ENCODE results near the gene NT5C2. TPM values are rescaled to one million over a fixed set of nuclear protein-coding genes. Genes with fewer than 3 reads are reported as not detected.

The NT5C2 gene
- total RNA-seq, 1 experiment from 2014 or later, result 76.1 TPM

- H3K4me3 Mint-ChIP-seq, result peak overlapping the region; percentile 82
- 0 out of 2 replicates have a peak, but pooled peaks cover 3% of the 10 kb centered on the region for H3K36me3 Mint-ChIP-seq
- peaks cover 52% of the 10 kb centered on the region for H3K4me1 Mint-ChIP-seq
- ChIA-PET POLR2A (interaction anchor here (1.1 to 2.9 kb wide), 3 partner anchors 35 to 45 kb away, joined by 3 to 21 read pairs (median 11); no protein-coding TSS in a partner anchor), CTCF (interaction anchor here (3.1 to 3.3 kb wide), 3 partner anchors 38 to 50 kb away, joined by 9 to 25 read pairs (median 20); no protein-coding TSS in a partner anchor)
- TF ChIP-seq GRHL2 (CRISPR knock-in tag; IDR thresholded peaks at IDR 0.05; ENCODE audit: insufficient replicate concordance, severe bottlenecking), result no peak
- TF ChIP-seq CREM (CRISPR knock-in tag; IDR thresholded peaks at IDR 0.05), result no peak
- no peak for TF ChIP-seq NR3C1 (CRISPR knock-in tag; conservative IDR thresholded peaks at IDR 0.05; ENCODE audit: low read depth)
- no peak for TF ChIP-seq CBFB (CRISPR knock-in tag; IDR thresholded peaks at IDR 0.05; ENCODE audit: low read depth)
- no peak for TF ChIP-seq MYBL2 (CRISPR knock-in tag; IDR thresholded peaks at IDR 0.05)
- no peak for TF ChIP-seq ZNF263 (CRISPR knock-in tag; IDR thresholded peaks at IDR 0.05; ENCODE audit: low read depth)
- TF ChIP-seq NR1H2 (CRISPR knock-in tag; IDR thresholded peaks at IDR 0.05), result no peak
- no peak for TF ChIP-seq ARID4B (CRISPR knock-in tag; IDR thresholded peaks at IDR 0.05; ENCODE audit: borderline replicate concordance)
- no peak for TF ChIP-seq HMGXB4 (CRISPR knock-in tag; IDR thresholded peaks at IDR 0.05)
- TF ChIP-seq TCF7 (CRISPR knock-in tag; IDR thresholded peaks at IDR 0.05; ENCODE audit: low read depth), result no peak
- TF ChIP-seq MLX (CRISPR knock-in tag; IDR thresholded peaks at IDR 0.05), result no peak
- TF ChIP-seq ZNF281 (CRISPR knock-in tag; IDR thresholded peaks at IDR 0.05), result no peak
- no peak for TF ChIP-seq ZNF512 (CRISPR knock-in tag; IDR thresholded peaks at IDR 0.05; ENCODE audit: borderline replicate concordance)
- no peak for TF ChIP-seq AFF4 (CRISPR knock-in tag; IDR thresholded peaks at IDR 0.05; ENCODE audit: borderline replicate concordance)
- no peak for TF ChIP-seq FOXJ3 (CRISPR knock-in tag; IDR thresholded peaks at IDR 0.05; ENCODE audit: borderline replicate concordance)
- TF ChIP-seq NFATC4 (CRISPR knock-in tag; IDR thresholded peaks at IDR 0.05), result no peak
- DNase-seq (ENCODE audit: low spot score) (no peak), ATAC-seq (0 out of 2 replicates have a peak, but pooled peaks have one; percentile 6)
- peaks cover 13% of the 10 kb centered on the region for H3K27me3 Mint-ChIP-seq (ENCODE audit: low read depth)
- H3K9me3 Mint-ChIP-seq, result peaks cover 4% of the 10 kb centered on the region
- H3K27ac Mint-ChIP-seq, result no peak overlapping the region
Measured at GRCh38 chr10:103193820-103194529, 903 bp upstream of the NT5C2 start.
